Stimulated activated CD4-positive, alpha-beta T cell treated with anti-CD3 and anti-CD28 coated beads, Interleukin-1b, Interleukin-23, amount 100 ng/mL, for 4 hours (primary cell): ENCODE results near the gene PCAT7.
A peak's percentile ranks its signal among the peaks of the same experiment; 100 is the strongest.

Experiments used
- DNase-seq, 2 donors: peaks; one replicate each; pipeline ENCODE4 v3.0.0-alpha.2; 2020; ENCODE audit warnings: low read depth in 2 of 2

The PCAT7 gene

GRCh38 chr9:94603259-94604160 is 48.6 kb downstream of the PCAT7 start:
- peak; percentile 34 to 54 for DNase-seq

DNA sequence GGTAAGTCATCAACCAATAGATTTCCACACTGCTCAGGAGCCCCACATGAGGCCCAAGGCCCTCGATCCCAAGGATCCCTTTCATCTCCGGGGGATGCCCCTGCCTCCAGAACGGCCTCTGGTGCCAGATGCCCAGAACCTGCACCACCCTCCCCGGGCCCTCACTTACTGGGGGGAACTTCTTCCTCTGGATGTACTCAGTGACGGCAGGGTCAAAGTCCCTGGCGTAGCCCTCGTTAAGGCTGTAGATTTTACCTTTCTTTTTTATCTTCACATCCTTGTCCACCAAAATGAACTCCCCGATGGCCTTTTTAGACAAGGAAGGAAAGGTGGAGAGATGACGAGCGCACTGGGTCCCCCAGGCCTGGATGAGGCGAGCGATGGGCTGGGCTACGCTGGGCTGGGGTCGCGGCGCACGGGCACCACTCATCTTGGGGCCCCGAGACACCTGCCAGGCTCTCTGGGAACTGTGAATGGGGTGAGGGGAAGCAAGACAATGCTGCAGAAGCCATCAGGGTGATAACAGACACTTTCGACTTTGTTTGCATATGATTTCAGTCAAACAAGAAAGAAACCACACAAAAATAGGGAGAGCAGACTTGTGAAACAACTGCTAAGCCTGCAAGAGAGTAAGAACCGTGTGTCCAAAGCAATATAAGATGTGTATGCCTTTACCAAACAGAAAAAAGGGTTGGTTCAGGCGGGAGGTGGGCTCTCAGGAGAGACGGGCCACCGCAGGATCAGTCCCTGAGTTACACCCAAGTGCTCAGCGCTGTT is 52.0 kb downstream of the PCAT7 start:
- DNase-seq: no peak

GRCh38 chr9:94607423-94607691 is 52.5 kb downstream of the PCAT7 start:
- DNase-seq: no peak

GRCh38 chr9:94610181-94610606 is 55.3 kb downstream of the PCAT7 start:
- DNase-seq: no peak

- peak; percentile 2 to 29 for DNase-seq
Measured at GRCh38 chr9:94611638-94612068, 56.8 kb downstream of the PCAT7 start.

- DNase-seq: no peak
Measured at GRCh38 chr9:94612071-94612470, 57.2 kb downstream of the PCAT7 start.

DNA sequence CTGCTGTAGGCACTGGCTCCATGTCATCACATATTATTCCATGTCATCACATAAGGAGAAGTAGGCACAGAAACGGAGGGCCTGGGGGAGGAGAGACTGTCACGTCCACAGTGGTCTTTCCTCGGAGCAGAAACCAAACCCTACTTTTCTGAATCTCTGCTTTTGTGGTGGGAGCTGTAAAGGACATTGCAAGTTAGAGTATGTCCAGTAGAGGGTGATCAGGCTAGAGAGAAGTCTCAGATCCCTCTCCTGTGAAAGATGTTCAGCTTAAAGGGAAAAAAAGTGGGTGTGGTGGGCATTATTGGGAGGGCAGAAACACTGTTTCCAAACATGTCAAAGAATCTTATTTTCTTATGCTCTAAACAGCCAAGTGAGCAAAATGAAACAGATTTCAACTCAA is 58.1 kb downstream of the PCAT7 start:
- DNase-seq: no peak

- no peak for DNase-seq
Measured at GRCh38 chr9:94619026-94619425, 64.1 kb downstream of the PCAT7 start.
